GM12878 (cell line): ENCODE measurements around the gene RBBP5. TPM values are rescaled to one million over a fixed set of nuclear protein-coding genes. Genes with fewer than 3 reads are reported as not detected.

Experiments used
- ATAC-seq: fragments of 200-7000 bp; cut with Tn5 transposase; 3 replicates; pipeline ENCODE4 v1.9.1; 2020; ENCODE audit warnings: mild to moderate bottlenecking, moderate library complexity
- BruUV-seq: library from RNA; stranded (reverse); fragments of 400-500 nt; replicated peaks from 2 replicates; lab custom pipeline; 2021; lab: Mats Ljungman, UMichigan
- CTCF ChIA-PET: fragments of 300-600 bp; sonication (Branson Sonifier 250); formaldehyde crosslinking; extraction: SDS; loops from one replicate; lab custom pipeline; 2021; ENCODE audit warnings: inconsistent platforms; lab: Yijun Ruan, JAX
- POLR2A ChIA-PET: fragments of 350-600 bp; formaldehyde crosslinking; extraction: SDS; loops from one replicate; lab custom pipeline; 2021; ENCODE audit warnings: inconsistent platforms; lab: Charles Lee
- RAD21 ChIA-PET: fragments of 300-600 bp; sonication (Branson Sonifier 250); formaldehyde crosslinking; loops from one replicate; lab custom pipeline; 2023; ENCODE audit warnings: antibody characterized with exemption; ENCODE audit not compliant: unreplicated experiment; lab: Charles Lee
- SMC1A ChIA-PET: fragments of 300-600 bp; sonication (Branson Sonifier 250); formaldehyde crosslinking; loops from one replicate; lab custom pipeline; 2023; ENCODE audit not compliant: unreplicated experiment, uncharacterized antibody; lab: Charles Lee
- DNase-seq: peaks from one replicate; pipeline ENCODE4 v3.0.0-alpha.2; 2011; ENCODE audit warnings: low read depth, low spot score
- FAIRE-seq: peaks from 3 replicates; lab custom pipeline; 2011; peaks lifted over from hg19 to GRCh38; lab: Jason Lieb, UNC
- H2AFZ ChIP-seq: 2 replicates; pipeline ENCODE4 v1.6.0; 2011; ENCODE audit warnings: low read depth, low read length, control low read depth; ENCODE audit not compliant: control insufficient read depth
- H3K27ac ChIP-seq: 2 replicates; pipeline ENCODE4 v1.5.1; 2011; ENCODE audit warnings: control low read depth; ENCODE audit not compliant: control insufficient read depth, insufficient read depth
- H3K27me3 ChIP-seq, 2 experiments: replicated peaks in 1 of 2; 2 replicates each; pipeline versions ENCODE4 v1.6.0 to v1.6.1; 2011; ENCODE audit warnings: low read length in 1 of 2; ENCODE audit not compliant: control insufficient read depth in 2 of 2, insufficient read depth in 2 of 2
- H3K36me3 ChIP-seq, 2 experiments: 2 replicates each; pipeline ENCODE4 v1.5.1; 2011; ENCODE audit warnings: low read length in 1 of 2; ENCODE audit not compliant: control insufficient read depth in 2 of 2, insufficient read depth in 2 of 2
- H3K4me1 ChIP-seq: 2 replicates; pipeline ENCODE4 v1.6.1; 2011; ENCODE audit warnings: mild to moderate bottlenecking, low read length, moderate library complexity, mixed read lengths; ENCODE audit not compliant: control insufficient read depth, insufficient read depth
- H3K4me2 ChIP-seq: 2 replicates; pipeline ENCODE4 v1.6.0; 2011; ENCODE audit warnings: control low read depth; ENCODE audit not compliant: control insufficient read depth, insufficient read depth
- H3K4me3 ChIP-seq: fragments of 200-600 bp; sonication (generic); 2 replicates; pipeline ENCODE4 v1.5.1; 2016
- H3K79me2 ChIP-seq: 2 replicates; pipeline ENCODE4 v1.6.0; 2011; ENCODE audit warnings: low read length; ENCODE audit not compliant: control insufficient read depth, insufficient read depth
- H3K9ac ChIP-seq: 2 replicates; pipeline ENCODE4 v1.8.0; 2011; ENCODE audit warnings: low read length, control low read depth, mixed read lengths; ENCODE audit not compliant: control insufficient read depth, insufficient read depth
- H3K9me3 ChIP-seq: replicated peaks from 3 replicates; pipeline ENCODE4 v1.5.1; 2011; ENCODE audit warnings: mild to moderate bottlenecking, low read length; ENCODE audit not compliant: control insufficient read depth, insufficient read depth
- H4K20me1 ChIP-seq: 2 replicates; pipeline ENCODE4 v1.6.0; 2011; ENCODE audit not compliant: control insufficient read depth, insufficient read depth
- IKZF1 ChIP-seq: fragments of 450-650 bp; conservative IDR thresholded peaks from 2 replicates; pipeline ENCODE4 v1.6.1; 2017; ENCODE audit warnings: antibody characterized with exemption, mild to moderate bottlenecking
- NR2F1 ChIP-seq: fragments of 450-650 bp; conservative IDR thresholded peaks from 2 replicates; pipeline ENCODE4 v1.6.1; 2017; ENCODE audit warnings: mild to moderate bottlenecking
- RB1 ChIP-seq: fragments of 450-650 bp; formaldehyde crosslinking; IDR thresholded peaks from 2 replicates; pipeline ENCODE4 v1.6.1; 2017; ENCODE audit warnings: mild to moderate bottlenecking, borderline replicate concordance
- USF1 ChIP-seq: IDR thresholded peaks from 2 replicates; pipeline ENCODE4 v1.6.1; 2011; ENCODE audit warnings: borderline replicate concordance, low read depth, mild to moderate bottlenecking, moderate library complexity, mixed read lengths, low read length; ENCODE audit not compliant: insufficient read depth; ENCODE audit errors: extremely low read length
- WGBS: methylation state at CpG from one replicate; pipeline ENCODE4 v1.1.6; 2016; ENCODE audit warnings: low lambda C conversion rate; ENCODE audit not compliant: insufficient replicate concordance, insufficient coverage; ENCODE audit errors: missing lambda C conversion rate; 5-methylcytosine and 5-hydroxymethylcytosine counted together
- in situ Hi-C: fragments of 300-500 bp; cut with MboI; formaldehyde crosslinking; loops from 9 replicates; pipeline ENCODE4 v1.14.3; 2018; ENCODE audit warnings: mixed read lengths
- intact Hi-C: fragments of 100-400 bp; cut with micrococcal nuclease; formaldehyde crosslinking; loops from one replicate; pipeline ENCODE4 v1.14.2; 2022; ENCODE audit not compliant: unreplicated experiment
- polyA plus RNA-seq, 11 experiments: library from polyadenylated mRNA; depleted of rRNA in 4 of 11; unstranded in 6 of 11; stranded (reverse) in 5 of 11; fragments of >200 nt; fragmentation: Nextera tagmentation in 4 of 11; fragmentation: Illumina TruSeq in 1 of 11; extraction: Ambion mirVana in 4 of 11; extraction: Trizol in 1 of 11; gene quantifications; 1 replicate in 1 of 11; 2 replicates in 10 of 11; pipeline versions ENCODE4 v1.2.1 to v1.2.3, GENCODE V29; 2011 to 2016; ENCODE audit warnings: inconsistent platforms in 2 of 11, missing spikeins in 2 of 11, low read depth in 1 of 11
- total RNA-seq, 4 experiments: library from RNA; depleted of rRNA in 3 of 4; stranded (reverse); fragments of >200 nt in 3 of 4; fragmentation: Illumina TruSeq in 1 of 4; extraction: Trizol in 1 of 4; gene quantifications; 2 replicates each; pipeline versions ENCODE4 v1.2.1 to v1.2.3, GENCODE V29; 2013 to 2021
- TF ChIP-seq, protein P1 (sequence below): fragments of 450-650 bp; IDR thresholded peaks from 2 replicates; pipeline ENCODE4 v1.6.1; 2017; ENCODE audit warnings: mild to moderate bottlenecking, moderate library complexity

RBBP5 gene
- total and polyA plus RNA-seq, 10 of the 15 experiments (the other 5 are each of a cell fraction or from before 2014, with no cell fraction given), result 10.0 to 20.6 (median 14.8) TPM

GRCh38 chr1:205042911-205043806 is 78.6 kb downstream of the RBBP5 start, which contains the start of gene CNTN2 (continued):
- TF ChIP-seq RB1, result no peak
- TF ChIP-seq NR2F1, result no peak

GRCh38 chr1:205041998-205042910 is 79.5 kb downstream of the RBBP5 start:
- RAD21 ChIA-PET, result no interaction called here
- BruUV-seq, result no TSS peak
- no peak overlapping the region for H2AFZ ChIP-seq
- no peaks in the 10 kb centered on the region for H3K36me3 ChIP-seq
- DNase-seq, result no peak
- H3K9ac ChIP-seq, result no peak overlapping the region
- intact Hi-C loops (no loop called here), in situ Hi-C loops (no loop called here)
- no peaks in the 10 kb centered on the region for H3K9me3 ChIP-seq
- H3K27ac ChIP-seq, result no peak overlapping the region
- 41% methylated on average over 16 of the region's 16 CpGs for WGBS
- CTCF ChIA-PET, result interaction anchor here (2.6 kb wide), 1 partner anchor 19 kb away, joined by 12 read pairs; no protein-coding TSS in a partner anchor
- H3K27me3 ChIP-seq, result peaks cover 0 to 15% of the 10 kb centered on the region in 2 experiments
- peak; percentile 4 for TF ChIP-seq USF1
- TF ChIP-seq, protein P1, sequence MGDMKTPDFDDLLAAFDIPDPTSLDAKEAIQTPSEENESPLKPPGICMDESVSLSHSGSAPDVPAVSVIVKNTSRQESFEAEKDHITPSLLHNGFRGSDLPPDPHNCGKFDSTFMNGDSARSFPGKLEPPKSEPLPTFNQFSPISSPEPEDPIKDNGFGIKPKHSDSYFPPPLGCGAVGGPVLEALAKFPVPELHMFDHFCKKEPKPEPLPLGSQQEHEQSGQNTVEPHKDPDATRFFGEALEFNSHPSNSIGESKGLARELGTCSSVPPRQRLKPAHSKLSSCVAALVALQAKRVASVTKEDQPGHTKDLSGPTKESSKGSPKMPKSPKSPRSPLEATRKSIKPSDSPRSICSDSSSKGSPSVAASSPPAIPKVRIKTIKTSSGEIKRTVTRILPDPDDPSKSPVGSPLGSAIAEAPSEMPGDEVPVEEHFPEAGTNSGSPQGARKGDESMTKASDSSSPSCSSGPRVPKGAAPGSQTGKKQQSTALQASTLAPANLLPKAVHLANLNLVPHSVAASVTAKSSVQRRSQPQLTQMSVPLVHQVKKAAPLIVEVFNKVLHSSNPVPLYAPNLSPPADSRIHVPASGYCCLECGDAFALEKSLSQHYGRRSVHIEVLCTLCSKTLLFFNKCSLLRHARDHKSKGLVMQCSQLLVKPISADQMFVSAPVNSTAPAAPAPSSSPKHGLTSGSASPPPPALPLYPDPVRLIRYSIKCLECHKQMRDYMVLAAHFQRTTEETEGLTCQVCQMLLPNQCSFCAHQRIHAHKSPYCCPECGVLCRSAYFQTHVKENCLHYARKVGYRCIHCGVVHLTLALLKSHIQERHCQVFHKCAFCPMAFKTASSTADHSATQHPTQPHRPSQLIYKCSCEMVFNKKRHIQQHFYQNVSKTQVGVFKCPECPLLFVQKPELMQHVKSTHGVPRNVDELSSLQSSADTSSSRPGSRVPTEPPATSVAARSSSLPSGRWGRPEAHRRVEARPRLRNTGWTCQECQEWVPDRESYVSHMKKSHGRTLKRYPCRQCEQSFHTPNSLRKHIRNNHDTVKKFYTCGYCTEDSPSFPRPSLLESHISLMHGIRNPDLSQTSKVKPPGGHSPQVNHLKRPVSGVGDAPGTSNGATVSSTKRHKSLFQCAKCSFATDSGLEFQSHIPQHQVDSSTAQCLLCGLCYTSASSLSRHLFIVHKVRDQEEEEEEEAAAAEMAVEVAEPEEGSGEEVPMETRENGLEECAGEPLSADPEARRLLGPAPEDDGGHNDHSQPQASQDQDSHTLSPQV, result no peak
- TF ChIP-seq IKZF1, result no peak
- no peak for ATAC-seq
- POLR2A ChIA-PET, result no interaction called here
- H4K20me1 ChIP-seq, result no peaks in the 10 kb centered on the region
- H3K4me2 ChIP-seq, result no peak overlapping the region
- H3K4me3 ChIP-seq, result no peak overlapping the region
- H3K79me2 ChIP-seq, result no peaks in the 10 kb centered on the region
- FAIRE-seq, result no peak
- no peaks in the 10 kb centered on the region for H3K4me1 ChIP-seq
- SMC1A ChIA-PET, result no interaction called here
